GM10266 (cell line): ENCODE measurements around the gene CAPNS1.

ENCODE experiments used
- DNase-seq: peaks from one replicate; pipeline ENCODE4 v3.0.0; 2012; ENCODE audit errors: extremely low spot score
- CTCF ChIP-seq: IDR thresholded peaks from 2 replicates; pipeline ENCODE4 v1.5.1; 2012; ENCODE audit warnings: mild to moderate bottlenecking, low read depth; ENCODE audit not compliant: control insufficient read depth, insufficient read depth; ENCODE audit errors: missing control alignments

Gene CAPNS1

DNA sequence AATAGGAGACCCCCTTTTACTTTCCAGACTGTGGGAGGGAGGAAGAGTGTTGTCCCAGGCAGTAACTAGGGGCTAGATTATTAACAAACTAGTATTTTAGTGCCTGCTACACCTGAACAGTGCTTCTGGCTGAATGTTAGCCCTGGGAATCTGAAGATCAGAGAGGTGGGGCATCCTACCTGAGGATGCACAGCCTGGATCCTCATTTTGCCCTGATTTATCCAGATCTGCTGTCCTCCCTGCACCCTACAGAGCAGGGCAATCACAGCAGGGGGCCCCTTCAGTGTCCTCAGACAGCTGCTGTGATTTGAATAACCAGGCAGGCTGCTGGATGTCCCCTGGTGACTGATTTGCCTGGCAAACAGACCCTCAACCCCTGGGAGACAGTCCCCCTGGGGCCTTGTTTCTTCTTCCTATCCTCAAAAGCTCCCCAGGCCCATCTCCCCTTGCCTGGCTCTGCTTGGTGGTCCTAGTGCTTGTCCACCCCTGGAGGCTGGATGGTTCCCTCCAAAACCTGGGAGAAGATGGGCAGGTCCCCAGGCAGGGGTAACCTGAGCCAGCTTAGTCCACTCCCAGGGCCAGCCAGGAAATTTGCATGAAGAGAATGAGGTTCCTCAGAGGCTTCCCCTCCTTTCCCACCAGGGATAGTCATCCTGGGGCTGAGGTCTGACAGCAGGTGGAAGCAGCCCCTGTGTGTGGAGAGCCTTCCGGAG is 29.2 kb upstream of the CAPNS1 start, which contains the start of gene OVOL3:
OVOL3 (plus strand) TSS at position 657 of the 713 bp plus-strand sequence. CDS start 60 bp downstream, outside the sequence.
- no peak for TF ChIP-seq CTCF
- DNase-seq = no peak

DNA sequence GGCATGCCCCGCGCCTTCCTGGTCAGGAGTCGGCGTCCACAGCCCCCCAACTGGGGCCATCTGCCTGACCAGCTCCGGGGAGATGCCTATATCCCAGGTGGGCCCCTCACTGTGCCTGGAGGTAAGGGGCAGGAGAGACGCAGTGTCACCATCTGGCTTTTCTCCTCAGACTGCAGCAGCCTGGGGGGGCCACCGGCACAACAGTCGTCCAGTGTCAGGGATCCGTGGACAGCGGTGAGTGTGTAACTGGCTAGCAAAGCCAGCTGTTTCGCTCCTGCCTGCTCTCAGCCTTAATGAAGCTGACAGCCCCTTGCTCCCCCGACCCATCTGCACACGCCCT is 28.7 kb upstream of the CAPNS1 start:
- DNase-seq = no peak
- TF ChIP-seq CTCF = no peak

DNA sequence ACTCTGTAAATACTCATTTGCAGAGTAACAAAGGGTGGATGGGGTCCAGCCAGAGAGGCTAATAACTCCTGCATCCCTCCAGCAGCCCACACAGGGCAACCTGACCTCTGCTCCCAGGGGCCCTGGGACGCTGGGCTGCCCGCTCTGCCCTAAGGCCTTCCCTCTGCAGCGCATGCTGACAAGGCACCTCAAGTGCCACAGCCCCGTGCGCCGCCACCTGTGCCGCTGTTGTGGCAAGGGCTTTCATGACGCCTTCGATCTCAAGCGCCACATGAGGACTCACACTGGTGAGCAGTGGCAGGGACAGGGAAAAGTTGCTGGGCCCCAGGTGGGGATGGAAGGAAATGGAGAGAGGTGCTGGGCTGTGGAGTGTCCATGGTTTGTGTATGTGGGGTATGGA is 27.2 kb upstream of the CAPNS1 start:
- no peak for TF ChIP-seq CTCF

DNA sequence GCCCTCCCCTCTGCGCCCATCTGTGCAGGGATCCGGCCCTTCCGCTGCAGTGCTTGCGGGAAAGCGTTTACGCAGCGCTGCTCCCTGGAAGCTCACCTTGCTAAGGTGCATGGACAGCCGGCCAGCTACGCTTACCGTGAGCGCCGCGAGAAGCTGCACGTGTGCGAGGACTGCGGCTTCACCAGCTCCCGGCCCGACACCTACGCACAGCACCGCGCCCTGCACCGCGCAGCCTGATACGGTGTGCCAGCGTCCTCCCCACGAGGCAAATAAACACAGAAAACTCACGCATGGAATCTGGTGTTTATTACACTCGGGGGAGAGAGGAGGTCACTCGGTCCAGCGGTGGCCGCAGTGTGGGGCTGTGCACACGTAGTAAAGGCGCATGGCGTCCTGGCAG is 26.4 kb upstream of the CAPNS1 start:
- no peak for DNase-seq
- no peak for TF ChIP-seq CTCF

More for the DNA sequence above, 27.2 kb upstream of the CAPNS1 start:
- DNase-seq = no peak

DNA sequence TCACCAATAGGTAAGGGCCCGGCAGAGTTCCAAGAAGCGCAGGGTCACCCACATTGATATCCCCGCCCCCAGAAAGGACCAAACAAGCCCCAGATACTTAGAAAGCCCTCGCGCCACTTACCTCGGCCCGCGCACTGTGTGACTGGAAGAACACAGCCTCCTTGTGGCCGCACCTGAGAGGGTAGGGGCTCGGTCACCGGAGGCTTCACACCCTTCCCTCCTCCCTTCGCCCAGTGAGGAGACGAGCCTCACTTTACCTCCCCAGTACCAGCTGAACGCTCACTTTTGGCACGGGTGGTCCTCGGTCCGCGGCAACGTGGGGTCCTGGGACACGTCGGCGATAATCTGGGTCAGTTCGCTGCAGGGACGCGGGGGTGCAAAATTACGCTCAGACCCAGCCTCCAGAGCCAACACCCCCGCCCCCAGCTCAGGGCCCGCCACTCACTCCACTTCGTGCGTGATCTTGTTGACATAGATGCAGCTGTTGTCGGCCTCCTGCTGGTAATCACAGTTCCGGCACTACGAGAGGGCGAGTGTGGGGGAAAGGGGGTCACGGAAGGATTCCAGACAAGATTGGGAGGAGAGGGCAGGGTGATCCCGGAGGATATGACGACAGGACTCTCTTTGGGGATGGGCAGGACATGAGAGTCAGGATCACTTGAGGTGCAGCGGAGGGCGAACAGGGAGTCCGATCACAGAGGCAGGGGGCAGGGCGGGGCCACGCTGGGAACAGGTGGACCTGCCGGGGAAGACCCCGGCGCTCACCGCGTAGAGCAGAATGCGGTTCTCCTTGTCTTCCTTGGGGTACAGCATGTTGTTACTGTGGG is 25.8 kb upstream of the CAPNS1 start:
- DNase-seq = no peak
- no peak for TF ChIP-seq CTCF

GRCh38 chr19:36114721-36115452 is 25.0 kb upstream of the CAPNS1 start, which contains the start of gene POLR2I:
TSS of gene POLR2I (minus strand) at chr19:36114875. CDS start at chr19:36114856, 19 bp downstream.
- peak; percentile 99 for DNase-seq
- no peak for TF ChIP-seq CTCF
